Measurements from ENCODE around the gene SPATC1L. TPM values are rescaled to one million over a fixed set of nuclear protein-coding genes. Genes with fewer than 3 reads are reported as not detected.

The SPATC1L gene
- total RNA-seq, 4 donors from 2014 or later = 1.1 to 9.4 (median 1.9) TPM

DNA sequence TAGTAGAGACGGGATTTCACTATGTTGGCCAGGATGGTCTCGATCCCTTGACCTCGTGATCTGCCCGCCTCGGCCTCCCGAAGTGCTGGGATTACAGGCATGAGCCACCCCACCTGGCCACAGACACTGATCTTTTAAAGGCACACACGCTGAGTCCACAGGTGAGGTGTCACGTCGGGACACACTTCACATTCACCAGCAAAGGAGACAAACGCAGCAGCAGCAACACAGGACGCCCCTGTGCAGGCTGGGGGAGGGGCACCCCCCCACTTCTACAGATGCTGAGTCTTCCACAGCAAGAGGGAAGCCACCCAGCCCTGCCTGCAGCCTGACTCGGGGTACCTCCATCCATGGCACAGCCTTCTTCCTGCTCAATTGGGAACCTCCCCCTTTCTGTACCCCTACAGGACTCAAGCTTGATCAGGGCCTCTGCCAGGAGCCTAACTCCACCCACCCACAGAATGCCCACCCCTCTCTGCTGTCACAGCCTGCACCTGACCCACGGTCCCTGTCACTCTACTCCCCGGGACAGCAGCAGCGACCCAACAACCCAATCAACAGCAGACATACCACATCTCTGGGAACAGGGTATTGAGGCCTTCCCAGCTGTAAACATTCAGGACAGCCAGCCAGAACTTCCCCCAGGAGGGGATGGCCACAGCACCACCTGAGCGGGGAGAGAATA is 34.8 kb upstream of the SPATC1L start:
- TF ChIP-seq CTCF (IDR thresholded peaks at IDR 0.05; ENCODE audit: low read depth) = no peak

- TF ChIP-seq CTCF (IDR thresholded peaks at IDR 0.05; ENCODE audit: low read depth) = no peak
These were observed 33.4 kb upstream of the SPATC1L start for GRCh38 chr21:46217511-46218196.

GRCh38 chr21:46216132-46216747 is 32.0 kb upstream of the SPATC1L start:
- TF ChIP-seq CTCF (IDR thresholded peaks at IDR 0.05; ENCODE audit: low read depth) = no peak

- no peak for TF ChIP-seq CTCF (IDR thresholded peaks at IDR 0.05; ENCODE audit: low read depth)
These were observed 31.3 kb upstream of the SPATC1L start for GRCh38 chr21:46215436-46216131.

- TF ChIP-seq CTCF (IDR thresholded peaks at IDR 0.05; ENCODE audit: low read depth) = no peak
These were observed 30.4 kb upstream of the SPATC1L start for GRCh38 chr21:46214478-46215340.

GRCh38 chr21:46213620-46214286 is 29.5 kb upstream of the SPATC1L start:
- TF ChIP-seq CTCF (IDR thresholded peaks at IDR 0.05; ENCODE audit: low read depth) = no peak
